ENCODE data around the gene OR4K1.
"Not testable (repeated sequence)": the region's sequence is repeated elsewhere in the genome, so short reads cannot be mapped to it uniquely, and the experiment has no call there.

OR4K1 gene

GRCh38 chr14:19930617-19931016 lies at the start of gene OR4K1:
Gene OR4K1 (plus strand): TSS chr14:19930917. CDS start chr14:19935667, 4,750 bp downstream.
- no peak for DNase-seq

DNA sequence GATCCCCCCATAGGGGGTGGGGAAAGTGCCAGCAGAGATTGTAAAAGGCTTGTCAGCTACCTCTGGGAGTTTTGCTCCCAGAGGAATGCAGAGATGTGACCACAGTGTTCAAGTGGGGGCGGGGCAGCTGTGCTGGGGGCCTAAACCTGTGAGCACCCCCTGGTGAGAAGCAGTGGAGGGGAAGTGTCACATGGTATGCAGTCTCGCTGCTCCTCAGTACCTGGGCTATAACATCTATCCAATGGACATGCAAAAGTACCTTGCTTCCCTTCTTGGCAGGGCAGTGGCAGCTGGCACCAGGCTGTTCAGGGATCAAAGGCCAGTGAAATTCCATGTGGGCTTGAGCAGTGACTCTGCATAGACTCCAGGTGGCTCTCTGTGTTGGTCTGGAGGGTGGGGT lies 35.4 kb upstream of the OR4K1 start:
- no peak for DNase-seq

DNA sequence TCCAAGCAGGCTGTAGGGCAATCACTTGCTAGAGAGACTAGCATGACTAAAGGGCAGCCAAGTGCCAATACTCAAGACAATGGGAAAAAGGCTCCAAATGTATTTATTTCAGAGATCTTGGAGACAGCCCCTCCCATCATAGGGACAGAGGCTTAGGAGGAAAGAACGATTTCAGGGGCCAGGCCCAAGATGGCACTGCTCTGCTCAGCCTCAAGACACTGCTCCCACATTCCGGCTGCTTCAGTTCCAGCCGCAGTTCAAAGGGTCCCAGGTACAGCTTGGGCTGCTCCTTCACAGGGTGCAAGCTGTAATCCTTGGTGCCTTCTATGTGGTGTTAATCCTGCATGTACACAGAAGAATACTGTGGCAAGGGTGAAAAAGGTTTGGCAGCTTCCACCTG lies 29.7 kb upstream of the OR4K1 start:
- DNase-seq = no peak

- no peak for DNase-seq
These were observed 28.3 kb upstream of the OR4K1 start for GRCh38 chr14:19902409-19902808.

DNA sequence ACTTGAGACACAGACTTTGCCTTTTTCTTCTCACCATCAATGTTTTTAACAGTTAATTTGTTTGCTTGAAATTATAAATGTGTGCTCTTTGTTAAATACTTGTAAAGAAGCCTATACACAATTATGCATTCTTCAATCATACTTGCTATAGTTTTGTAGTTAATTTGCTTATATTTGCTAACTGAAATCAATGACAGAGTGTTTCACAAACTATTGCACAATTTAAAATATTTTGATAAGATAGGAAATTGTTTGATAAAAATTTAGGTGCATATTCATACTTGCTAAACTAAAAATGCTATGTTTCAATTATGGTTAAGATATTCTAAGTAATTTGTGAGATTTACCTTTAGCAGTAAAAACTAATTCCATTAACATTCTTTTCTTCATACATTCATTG lies 24.1 kb upstream of the OR4K1 start:
- no peak for DNase-seq

- no peak for DNase-seq
These were observed 19.6 kb upstream of the OR4K1 start for GRCh38 chr14:19911114-19911513.

DNA sequence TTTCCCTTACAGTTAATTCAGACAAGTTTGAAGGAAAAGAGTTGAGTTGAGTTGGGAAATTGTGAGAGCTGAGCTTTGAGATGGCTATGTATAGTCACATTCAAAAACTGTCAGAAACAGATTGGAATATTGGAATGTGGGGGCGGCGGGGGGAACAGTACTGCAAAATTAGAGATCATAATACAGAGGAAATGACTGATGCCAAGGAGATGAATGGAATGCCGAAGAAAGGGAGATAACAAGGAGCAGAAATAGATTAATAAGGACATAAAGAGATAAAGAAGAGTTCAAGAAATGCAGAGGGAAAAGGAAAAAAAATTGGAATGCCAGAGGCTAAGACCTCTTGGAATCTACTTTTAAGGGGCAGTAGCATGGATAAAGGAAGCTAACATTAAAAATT lies 13.5 kb upstream of the OR4K1 start:
- DNase-seq = no peak

DNA sequence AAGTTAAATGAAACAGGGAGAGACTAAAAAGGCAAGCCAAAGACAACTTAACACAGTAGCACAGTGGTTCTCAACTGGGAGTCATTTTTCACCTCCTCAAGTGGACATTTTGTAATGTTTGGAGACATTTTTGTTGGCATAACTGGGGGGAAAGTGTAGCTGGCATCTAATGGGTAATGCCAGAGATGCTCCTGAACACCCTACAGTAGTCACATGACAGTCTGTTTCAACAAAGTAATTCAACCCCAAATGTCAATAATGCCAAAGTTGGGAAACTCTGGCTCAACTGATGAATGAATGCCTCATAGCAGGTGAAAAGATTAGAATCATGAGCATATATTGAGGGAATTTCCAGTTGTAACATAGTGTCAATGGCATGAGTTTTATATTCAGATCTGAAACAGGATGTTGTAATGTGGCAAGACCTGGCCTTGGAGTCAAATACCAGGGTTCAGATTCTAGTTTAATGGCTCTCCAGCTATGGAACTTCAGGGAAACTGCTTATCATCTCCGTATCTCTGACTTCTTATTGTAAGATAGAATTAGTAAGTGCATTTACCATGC lies 12.7 kb upstream of the OR4K1 start:
- no peak for DNase-seq

GRCh38 chr14:19918553-19919264 lies 12.0 kb upstream of the OR4K1 start:
- DNase-seq = no peak

GRCh38 chr14:19920021-19920657 lies 10.6 kb upstream of the OR4K1 start, which contains the start of gene OR4K5:
Gene OR4K5 (plus strand): TSS chr14:19920607. CDS start chr14:19920607, 0 bp downstream.
- no peak for DNase-seq

DNA sequence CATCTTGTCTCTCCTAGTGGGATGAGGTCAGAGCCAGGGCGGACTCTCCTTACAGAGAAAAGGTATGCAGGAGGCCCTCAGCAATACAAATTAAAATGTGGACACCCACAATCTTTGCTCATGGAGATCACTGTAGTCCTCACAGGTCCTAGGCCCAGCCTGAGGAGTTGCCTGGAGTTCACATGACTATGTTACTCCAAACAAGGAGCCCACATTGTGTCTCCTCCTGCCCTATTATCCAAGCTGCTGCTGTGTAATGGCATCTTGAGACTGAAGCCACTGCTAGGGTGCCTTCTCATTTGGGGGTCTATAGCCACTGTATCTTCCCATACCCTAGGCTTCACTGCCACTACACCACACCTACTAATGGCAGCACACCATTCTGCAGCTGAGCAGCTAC lies 11.0 kb downstream of the OR4K1 start:
- no peak for DNase-seq

DNA sequence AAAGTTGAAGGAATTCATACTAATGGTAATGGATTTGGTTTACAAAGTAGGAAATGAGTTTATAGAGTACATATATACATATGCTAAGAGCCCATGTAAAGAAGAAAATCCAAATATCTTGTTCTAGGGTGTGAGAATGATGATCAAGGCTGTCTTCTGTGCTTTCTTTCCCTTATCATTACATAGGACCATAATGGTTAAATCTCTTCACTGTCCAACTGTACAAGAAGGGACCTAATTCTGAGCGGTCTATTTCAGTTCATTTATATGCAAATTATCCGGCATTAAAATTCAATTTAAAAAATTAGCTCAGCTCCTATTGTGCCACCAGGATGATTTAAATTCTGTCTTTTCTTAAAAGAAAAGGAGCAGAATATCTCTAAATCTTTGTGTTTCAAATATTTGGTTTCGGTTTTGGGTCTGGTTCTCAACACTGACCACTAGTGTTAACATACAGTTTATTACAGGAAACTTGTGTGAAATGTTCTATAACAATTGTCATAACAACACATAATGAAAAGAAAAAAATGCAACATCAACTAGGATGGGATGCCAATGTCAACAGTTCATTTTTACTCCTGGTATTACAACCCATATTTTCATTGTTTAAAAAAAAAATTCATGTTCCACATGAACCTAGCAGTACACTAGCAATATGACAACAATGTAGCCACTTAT lies 16.8 kb downstream of the OR4K1 start:
- DNase-seq = no peak

DNA sequence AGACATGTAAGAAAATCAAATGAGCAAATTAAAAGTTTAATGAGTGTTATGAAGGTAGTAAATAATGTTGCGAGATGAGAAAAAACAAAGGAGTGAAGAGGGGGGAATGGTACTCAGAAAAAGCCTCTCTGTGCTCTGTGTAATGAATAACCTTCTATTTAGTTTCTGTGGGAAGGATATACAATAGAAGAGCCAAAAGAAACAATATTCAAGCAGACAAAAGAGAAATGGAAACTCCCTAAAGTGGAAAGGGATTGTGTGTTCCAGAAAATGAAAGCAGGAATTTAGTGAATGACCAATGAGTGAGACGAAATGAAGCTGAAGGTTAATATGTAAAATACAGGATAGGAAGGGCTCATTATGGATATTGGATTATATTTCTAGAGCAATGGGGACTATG lies 18.5 kb downstream of the OR4K1 start:
- DNase-seq = no peak

GRCh38 chr14:19969735-19970134 lies 39.0 kb downstream of the OR4K1 start:
- not testable (repeated sequence) for DNase-seq

DNA sequence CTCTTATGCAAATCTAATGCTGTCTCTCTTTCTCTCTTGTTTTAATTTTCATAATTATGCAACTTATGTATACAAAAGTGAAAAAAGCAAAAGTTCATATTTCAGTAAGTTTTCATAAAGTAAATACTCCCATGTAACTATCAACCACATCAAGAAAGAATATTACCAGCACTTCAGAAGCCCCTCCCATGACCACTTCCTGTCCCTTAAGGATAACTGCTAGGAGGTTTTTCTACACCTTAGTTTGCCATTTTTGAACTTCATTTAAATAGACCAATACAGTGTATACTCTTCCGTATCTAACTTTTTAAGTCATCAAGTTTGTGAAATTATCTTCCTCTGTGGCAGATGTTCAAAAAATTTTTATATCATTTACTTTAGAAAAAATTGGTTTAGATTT lies 44.1 kb downstream of the OR4K1 start:
- DNase-seq = peak; percentile 2

DNA sequence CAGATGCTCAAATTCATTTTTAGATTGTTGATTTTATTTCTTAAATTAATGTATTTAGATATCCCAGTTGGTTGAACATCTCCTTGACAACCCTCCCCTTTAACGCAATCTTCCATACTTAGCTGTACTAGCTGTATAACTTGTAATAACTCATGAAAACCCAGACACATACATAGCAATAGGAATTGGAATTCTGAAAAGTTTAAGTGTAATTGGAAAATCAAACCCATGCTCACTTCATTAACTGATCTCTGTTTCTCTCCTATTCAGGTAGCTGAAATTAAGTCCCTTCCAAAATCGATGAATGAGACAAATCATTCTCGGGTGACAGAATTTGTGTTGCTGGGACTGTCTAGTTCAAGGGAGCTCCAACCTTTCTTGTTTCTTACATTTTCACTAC lies 44.6 kb downstream of the OR4K1 start, which contains the start of gene OR4K15:
Gene OR4K15, plus strand, starts transcription at position 301 of the 400 bp plus-strand sequence. Its CDS starts 0 bp downstream, at position 301.
- no peak for DNase-seq

Data from activated CD4-positive, alpha-beta T cell treated with anti-CD3 and anti-CD28 coated beads for 4 hours (primary cell).